ENCODE results near the gene XRCC1.

- TF ChIP-seq POLR2A (IDR thresholded peaks at IDR 0.05) (no peak), CTCF (IDR thresholded peaks at IDR 0.05) (no peak)
These were observed 64.6 kb downstream of the XRCC1 start for GRCh38 chr19:43510713-43511112.

Measured in body of pancreas (tissue), 4 donors.